Hematopoietic multipotent progenitor cell treated with erythropoietin and hydrocortisone succinate and interleukin-3 and kit ligand, for 4 days (in vitro differentiated cells): ENCODE results near the gene ADRA2C.
A peak's percentile ranks its signal among the peaks of the same experiment; 100 is the strongest.

Experiments used
- DNase-seq: peaks from one replicate; pipeline ENCODE4 v3.0.0-alpha.2; 2015

Gene ADRA2C

DNA sequence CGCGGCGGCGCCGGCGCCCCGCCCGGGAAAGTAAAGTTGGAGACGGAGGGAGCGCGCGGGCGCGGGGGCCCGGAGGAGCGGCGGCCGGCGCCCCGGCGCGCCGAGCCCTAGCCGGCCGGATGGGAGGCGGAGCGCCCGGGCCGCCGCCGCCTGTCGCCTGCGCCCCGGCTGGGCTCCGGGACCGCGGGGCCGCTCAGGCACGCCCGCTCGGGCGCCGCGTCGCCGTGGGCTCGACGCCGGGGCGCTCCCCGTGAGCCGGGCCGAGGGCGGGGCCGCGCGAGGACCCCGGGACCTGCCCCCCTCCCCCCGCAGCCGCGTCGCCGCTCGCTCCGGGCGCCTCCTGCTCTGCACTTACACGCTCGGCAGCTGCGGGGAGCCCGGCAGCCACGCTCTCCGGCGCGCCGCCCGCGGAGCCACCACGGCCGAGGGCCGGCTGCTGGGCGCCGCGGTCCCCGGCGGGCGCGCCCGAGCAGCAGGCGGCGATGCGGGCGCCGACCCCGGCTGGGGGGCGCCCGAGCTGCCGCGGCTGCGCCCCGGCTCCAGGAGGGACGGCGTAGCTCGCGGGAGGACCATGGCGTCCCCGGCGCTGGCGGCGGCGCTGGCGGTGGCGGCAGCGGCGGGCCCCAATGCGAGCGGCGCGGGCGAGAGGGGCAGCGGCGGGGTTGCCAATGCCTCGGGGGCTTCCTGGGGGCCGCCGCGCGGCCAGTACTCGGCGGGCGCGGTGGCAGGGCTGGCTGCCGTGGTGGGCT is at the start of gene ADRA2C:
Gene ADRA2C, plus strand, starts transcription at position 350 of the 749 bp plus-strand sequence. Its CDS starts 222 bp downstream, at position 572.
- DNase-seq = peak; percentile 41

DNA sequence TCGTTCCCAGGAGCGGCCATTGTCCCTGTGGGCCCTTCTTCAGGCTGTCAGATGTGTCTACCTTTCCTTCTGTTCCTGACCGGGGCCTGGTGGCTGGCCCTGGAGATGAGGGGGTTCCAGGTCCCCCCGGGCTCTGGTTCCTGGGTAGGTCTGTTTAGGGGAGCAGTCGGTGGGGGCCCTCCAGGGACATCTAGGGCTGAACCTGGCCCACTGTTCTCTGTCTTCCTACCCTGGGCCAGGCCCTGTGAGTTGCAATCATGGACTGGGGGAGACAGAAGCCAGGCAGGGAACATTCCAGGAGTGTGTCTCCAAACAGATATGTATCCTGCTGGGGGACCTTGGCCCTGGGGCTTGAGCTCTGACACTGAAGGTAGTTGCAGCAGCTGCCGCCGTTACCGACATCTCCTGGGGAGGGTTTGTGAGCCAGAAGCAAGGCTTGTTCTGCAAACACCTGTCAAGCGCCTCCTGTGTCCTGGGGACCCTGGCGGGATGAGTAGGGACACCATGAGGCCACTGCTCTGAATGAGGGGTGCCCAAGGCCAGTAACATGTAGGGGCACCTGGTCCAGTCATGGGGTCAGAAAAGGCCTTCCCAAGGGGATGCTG is 49.5 kb upstream of the ADRA2C start:
- DNase-seq = no peak

DNA sequence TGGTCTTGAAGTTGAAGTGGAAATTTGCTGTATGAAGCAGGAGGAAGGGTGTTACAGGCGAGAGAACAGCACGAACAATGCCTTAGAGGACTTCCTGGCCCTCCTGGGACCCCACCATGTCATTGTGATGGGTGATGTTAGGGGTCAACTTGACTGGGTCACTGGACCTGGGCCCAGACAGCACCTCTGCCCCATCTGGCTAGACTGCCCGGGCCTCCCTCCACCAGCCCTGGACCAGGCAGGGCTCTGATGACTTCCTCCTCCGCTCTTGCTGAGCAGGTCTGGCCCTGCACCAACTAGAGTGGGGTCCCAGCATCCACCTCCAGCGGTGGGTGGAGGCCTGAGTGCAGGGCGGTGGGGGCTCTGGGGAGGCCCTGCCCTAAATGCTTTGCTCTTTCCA is 48.9 kb upstream of the ADRA2C start:
- no peak for DNase-seq

DNA sequence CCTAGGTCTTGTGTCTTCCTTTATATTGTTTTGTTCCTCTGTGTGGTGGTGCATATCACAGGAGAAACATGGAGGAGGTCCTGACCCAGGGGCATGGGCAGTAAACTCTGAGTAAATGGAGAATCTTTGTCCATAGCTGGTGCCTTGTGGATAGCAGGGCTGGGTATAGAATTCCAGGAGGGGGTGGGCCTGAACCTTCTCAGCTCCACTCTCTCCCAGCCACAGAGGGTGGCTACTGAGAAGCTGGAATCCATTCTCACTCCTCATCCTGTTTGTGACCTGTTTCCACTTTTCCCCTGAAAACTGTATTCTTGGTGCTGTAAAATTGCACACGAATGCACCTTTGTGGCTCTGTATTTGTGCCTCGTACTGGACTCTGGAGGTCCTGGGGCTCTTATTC is 47.7 kb upstream of the ADRA2C start:
- DNase-seq = no peak

DNA sequence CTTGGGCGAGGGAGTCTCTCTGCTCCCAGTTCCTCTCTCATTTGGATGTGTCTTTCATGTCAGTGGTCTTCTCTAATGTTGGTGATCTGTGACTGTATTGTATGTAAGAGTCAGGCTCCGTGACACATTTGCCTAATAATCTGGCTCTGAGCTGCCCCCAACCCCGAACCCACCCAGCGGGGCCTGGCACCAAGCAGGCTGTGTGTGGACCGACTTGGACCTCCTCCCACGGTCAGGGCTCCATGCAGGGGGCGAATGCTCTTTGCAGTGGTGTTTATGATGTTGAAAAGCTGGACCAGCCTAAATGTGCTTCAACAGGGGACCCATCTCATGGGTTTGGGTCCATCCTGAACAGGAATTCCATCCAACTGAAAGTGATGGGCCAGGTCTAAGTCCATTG is 47.0 kb upstream of the ADRA2C start:
- DNase-seq = no peak

DNA sequence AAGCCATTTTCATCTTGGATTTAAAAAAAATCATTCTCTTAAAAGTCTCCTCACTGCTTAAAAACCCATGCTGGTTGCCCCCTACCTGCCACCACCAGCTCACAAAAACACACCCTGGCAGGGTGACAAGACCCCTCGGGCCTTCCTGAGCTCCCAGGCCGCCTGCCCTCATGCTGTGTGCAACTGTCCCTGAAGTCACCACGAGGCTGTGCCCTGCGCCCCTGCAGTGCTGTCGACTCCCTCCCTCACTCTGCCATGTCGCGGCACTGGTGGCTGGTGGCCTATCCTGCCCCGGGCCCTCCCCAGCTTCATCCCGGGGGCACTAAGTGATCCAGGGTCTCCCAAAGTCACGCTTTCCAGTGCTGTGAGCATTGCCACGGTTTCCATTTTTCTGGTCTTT is 46.3 kb upstream of the ADRA2C start:
- no peak for DNase-seq

DNA sequence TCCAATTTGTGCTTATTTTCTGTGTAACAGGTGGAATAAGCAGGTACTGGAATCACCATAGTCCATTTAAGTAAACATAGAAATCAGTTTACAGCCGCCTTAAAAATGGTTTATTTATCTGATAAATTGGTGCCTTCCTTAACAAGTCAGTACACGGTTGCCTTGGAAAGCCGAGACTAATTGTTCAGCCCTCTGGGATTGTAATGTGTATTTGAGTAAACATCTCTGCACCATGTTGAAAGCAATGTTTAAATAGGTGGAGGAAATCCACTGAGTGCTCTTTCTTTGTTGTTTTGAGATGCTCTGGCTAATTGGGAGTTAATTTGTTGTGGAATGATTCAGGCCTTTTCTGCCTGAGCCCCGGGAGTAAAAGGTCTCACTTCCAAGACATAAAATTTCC is 45.7 kb upstream of the ADRA2C start:
- no peak for DNase-seq

DNA sequence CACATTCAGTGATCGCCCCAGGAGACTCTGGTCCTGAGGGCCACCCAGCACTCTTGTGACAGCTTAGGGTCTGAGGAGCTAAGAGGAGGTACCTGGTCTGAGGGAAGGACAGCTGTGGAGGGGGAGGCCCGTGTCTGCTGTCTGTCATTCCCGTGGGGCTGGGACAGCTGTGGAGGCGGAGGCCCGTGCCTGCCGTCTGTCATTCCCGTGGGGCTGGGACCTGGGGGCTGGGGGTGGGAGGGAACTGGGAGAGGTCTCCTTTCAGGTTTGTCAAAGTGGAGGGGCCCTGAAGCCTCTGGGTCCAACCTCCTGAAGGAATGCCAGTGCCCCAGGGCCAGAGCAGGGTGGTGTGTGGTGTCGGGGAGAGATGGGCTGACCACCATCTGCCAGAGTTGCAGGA is 45.0 kb upstream of the ADRA2C start:
- DNase-seq = no peak

DNA sequence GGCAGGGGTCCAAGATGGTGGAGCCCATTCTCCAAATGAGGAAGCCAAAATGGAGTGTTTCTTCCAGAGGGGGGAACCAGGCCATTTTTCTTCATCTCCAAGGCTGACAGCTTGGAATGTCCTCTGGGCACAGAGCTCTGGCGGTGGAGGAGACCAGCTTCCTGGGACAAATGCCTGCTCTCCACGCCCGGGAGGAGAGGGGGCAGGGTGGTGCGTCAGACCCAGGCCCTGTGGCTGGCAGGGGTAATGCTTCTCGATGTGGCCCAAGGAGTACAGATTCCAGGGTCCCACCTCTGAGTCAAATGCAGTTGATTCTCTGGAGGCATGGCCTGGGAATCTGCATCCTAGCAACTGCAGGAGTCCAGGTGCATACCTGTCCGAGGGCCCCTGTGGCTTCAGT is 44.6 kb upstream of the ADRA2C start:
- no peak for DNase-seq

DNA sequence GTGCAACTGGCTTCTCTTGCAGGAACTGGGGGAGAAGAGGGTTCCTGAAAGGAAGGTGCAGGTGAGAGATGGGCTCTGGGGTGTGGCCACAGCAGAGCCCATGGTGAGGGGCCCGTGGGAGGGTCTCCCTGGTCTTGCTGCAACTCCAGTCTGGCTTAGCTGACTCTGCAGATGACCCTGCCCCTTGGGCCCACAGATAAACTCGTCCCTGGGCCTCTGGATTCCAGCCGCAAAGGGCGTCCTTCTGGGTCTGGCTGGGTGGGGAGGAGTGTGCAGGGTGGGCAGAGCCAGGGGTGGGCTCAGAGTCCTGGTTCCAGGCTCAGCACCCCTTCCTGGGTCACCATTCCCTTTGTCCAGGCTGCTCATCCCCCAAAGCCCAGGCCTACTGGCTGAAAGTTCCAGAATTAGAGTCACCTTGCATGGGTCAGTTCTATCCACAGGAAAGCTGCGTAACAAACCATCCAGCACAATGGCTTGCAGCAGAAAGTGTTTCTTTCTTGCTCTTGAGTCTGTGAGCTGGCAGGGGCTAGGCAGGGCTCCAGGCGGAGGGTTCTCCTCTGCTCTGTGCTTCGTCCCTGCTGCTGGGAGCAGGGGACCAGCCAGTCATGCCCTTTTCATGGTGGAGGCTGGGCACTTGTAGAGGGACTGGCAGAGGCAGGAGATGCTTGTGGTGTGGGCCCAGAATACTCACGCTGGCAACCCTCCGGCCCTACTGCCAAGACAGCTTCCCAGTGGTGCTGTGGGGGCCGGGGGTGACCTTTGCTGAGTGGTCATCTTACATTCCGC is 43.5 kb upstream of the ADRA2C start:
- no peak for DNase-seq

DNA sequence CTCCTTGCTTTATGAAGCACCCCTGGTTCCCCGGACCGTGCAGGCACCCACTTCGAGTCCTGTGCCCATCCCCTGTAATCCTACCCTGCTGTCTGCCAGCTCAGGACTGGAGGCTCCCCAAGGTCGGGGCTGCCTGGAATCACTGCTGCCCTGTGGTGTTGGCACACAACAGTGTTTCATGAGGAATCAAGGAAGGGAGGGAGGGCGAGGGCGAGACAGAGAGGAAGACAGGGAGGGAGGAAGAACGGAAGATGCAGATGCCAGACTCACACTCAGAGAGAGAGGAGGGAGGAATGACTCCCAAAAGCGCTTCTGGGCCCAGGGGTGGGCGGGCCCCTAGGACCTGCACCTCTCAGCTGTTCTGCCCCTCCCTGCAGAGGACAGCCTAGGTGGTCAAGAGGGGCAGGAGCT is 42.9 kb upstream of the ADRA2C start:
- no peak for DNase-seq

DNA sequence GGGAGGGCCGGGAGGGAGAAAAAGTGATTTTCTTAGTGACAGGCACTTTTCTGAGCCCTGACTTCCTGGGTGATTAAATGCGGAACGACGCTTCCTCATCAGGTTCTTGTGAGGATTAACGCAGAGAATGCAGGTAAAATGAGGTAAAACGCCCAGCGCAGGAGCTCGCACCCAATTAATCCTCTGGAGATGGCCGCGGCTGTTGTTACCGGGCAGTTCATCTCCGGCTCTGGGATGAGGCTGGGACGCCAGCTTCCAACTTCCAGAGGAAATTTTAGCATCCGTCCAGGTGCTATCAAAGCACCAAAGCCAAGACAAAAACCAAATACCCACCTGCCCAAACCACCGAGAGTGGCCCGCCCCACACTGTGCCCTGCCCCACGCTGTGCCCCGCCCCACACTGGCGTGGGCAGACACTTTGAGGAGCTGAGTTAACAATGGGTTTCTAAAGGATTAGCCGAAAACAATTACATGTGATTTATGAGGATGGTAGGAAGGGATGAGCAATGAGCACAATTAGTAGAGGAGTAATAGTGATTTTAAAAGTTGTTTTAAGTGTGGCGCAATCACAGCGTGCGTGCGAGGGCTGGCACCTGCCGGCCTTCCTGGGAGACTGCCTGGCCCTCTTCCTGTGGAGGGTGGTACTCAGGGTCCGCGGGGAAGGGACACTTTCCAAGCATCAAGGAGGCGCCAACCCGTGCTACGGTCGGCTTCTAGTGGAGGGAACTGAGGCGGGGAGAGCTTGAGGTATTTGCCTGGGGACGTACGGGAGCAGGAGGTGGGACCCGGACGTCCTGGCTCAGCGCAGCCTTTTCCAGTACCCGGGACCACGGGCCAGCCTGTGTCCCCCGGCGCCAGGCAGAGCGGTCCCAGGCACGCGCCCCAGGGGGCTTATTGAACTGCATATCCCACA is 41.6 kb upstream of the ADRA2C start:
- DNase-seq = no peak

DNA sequence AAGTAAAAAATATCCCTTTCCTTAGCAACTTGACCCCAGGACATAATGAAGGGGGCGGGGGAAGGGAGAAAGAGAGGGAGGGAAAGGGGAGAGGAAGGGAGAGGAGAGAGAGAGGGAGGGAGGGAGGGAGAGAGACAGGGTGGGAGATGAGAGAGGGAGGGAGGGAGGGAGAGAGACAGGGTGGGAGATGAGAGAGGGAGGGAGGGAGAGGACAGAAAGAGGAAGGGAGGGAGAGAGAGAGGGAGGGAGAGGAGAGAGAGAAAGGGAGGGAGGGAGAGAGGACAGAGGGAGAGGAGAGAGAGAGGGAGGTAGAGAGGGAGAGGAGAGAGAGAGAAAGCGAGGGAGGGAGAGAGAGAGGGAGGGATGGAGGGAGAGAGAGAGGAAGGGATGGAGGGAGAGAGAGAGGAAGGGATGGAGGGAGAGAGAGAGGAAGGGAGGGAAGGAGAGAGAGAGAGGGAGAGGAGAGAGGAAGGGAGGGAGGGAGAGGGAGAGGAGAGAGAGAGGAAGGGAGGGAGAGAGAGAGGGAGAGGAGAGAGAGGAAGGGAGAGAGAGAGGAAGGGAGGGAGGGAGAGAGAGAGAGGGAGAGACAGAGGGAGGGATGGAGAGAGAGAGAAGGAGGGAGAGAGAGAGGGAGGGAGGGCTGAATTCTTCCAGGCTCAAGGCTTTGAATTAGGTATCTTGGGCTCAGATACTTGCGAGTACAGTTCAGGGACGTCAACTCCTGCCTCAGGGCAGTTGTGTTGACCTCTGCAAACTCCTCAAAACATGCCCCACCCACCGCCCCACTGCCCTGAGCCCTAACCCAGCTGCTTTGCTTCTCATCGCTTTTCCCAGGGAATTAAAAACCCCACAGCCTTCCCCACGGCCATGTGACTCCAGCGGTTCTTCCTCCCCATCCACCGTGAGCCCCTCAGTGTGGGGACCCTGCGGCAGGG is 40.0 kb upstream of the ADRA2C start:
- DNase-seq = peak; percentile 7

DNA sequence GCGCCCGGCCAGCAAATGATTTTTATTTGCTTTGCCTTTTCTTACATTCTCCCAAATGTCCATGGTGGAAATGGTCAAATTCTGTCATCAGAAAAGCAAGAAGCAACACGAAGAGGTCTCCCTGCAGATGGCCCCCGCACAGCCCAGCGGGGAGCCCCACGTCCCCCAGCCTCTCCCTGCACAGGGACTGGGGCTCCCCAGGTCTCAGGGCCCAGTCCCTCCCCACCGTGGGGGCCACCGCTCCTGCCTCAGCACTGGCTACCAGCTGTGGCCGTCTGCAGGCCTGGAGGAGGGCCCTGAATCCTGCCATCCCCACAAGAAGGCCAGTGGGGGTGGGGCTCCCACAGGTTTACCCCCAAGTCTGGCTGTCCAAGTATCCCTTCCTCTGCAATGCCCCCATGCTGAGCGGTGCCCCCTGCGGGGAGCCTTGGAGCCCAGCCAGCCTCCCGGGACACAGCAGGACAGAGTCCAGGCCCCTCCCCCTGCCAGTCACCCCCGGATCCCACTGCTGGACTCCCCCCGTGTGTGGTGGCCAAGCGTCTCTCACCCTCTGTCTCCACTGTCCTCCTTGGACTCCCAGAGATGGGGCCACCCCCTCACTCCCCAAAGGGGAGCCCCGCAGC is 38.2 kb upstream of the ADRA2C start:
- no peak for DNase-seq

DNA sequence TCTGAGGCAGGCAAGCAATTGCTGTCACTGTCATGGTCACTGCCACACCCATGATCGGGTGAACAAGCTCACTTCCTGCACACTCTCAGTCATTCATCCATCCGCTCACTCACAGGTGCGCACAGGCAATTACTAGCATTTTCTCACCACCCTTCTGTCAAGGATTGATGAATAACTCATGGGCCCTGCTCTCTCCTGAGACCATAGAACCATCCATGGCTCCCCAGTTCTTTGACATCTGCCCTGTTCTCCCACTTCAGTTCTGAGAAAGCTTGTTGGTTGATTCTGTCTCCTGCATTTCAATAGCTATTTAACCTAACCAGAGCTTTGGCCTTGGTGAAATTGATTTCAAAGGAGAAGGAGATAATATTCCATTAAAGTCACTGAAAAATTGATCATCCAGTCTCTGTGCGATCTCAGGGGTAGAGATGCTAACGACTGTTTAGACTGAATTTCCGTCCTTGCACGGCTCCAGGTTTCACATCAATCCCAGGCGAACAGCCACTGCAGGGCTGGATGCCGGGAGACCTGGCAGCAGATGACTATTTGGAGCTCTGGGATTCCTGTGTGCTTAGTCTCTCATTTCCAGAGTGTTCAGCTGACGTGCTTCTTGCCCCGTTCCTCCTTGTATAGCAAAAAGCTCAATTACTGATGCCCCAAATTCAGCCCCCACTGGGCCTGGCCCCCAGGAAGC is 36.9 kb upstream of the ADRA2C start:
- no peak for DNase-seq

DNA sequence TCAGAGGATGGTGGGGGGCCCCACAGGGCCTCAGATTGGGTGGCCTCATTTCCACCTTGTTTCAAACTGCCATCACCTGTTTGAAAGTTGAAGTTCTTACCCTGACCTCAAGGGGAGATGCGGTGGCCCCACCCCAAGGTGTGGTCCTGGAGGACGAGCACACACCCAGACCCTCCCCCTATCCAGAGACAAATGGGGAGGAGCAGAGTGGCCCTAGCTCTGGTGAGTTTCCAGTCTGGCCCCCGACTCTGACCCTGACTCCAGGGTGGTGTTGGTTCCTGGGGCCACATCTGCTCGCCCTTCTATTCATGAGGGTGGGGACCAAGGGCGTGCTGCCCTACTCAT is 36.3 kb upstream of the ADRA2C start:
- no peak for DNase-seq

DNA sequence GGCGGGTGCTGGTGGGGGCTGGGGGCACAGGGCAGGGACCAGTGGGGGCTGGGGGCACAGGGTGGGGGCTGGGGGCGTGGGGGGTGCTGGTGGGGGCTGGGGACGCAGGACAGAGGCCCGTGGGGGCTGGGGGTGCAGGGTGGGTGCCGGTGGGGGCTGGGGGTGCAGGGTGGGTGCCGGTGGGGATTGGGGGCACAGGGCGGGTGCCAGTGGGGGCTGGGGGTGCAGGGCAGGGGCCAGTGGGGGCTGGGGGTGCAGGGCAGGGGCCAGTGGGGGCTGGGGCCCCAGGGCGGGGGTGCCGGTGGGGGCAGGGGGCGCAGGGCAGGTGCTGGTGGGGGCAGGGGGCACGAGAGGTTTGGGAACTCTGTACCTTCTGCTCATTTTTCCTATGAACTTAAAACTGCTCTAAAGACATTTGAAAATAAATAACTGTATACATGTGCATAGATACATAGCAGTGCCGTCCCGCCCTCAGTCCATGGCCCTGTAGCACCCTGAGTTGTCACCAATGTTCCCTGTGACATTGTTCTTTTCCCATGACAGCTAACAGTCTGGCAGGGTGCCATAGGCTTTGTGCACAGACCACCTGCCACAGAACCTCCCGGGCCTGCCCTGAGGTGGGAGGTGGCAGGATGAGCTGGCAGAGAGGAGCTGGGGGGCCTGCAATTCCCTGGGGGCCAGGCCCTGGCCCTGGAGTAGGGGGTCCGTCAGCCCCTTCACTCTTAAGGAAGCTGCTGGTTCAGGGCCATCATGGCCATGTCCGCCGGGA is 35.6 kb upstream of the ADRA2C start:
- no peak for DNase-seq

DNA sequence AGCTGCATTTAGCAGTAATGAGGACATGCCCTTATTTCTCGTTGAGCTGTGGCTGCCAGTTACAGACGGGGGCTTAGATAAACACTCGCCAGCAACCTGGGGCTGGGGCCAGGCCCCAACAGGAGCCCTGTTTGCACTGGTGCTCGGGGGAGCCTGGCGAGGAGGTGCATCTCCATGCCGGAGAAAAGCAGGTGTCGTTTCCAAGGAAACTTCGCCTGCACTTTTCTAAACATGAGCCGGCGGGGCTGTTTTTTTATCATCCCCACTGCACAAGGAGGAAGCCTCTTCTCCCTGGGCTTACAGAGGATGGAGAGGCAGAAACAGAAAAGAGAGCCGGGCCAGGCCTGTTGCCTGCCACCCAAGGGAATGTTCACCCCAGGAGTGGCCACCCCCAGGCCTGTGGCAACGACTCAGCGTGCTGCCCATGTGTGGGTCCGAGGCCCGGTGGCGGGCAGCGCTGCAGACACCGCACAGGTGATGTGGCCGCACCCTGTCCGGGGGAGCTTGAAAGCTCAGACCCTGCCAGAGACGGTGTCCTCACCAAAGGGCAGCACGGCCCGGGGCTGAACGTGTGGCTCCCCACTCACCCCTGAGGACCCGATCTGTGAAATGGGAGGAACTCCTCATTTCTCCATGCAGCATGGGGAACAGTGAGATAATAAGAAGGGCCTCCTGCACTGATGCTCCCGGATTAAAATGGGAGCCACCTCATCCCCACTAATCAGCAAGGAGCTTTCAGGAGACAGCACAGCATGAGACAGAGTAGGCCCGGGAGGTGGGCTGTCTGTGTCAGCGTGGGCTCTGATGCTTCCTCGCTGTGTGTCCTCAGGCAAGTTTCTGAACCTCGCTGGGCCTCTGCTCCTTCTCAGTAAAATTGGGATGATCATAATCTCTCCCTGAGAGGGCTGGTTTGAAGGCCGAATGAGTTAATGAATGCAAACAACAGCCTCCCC is 33.8 kb upstream of the ADRA2C start:
- DNase-seq = no peak

DNA sequence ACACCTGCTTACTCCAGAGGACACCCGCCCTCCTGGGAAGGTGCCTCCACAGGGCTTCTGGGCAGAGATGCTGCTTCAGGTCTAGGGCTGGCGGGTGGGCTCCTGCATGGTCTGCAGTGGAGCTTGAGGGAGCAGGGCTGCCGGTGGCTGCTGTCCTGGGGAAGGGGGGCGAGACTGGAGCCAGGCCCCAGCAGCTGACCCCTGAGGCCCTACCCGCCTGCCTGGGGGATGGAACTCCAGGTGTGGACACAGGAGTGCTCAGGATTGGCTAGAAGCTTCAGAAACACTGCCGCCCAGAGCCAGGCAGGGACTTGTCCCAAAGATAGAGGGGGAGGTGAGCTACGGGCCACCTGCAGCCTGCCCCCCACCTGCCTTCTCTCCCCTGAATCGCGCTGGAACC is 33.0 kb upstream of the ADRA2C start:
- no peak for DNase-seq
